Activated T-cell treated with anti-CD3 and anti-CD28 coated beads for 24 hours (primary cell): ENCODE measurements around the gene CFTR.
"Not testable (repeated sequence)": the region's sequence is repeated elsewhere in the genome, so short reads cannot be mapped to it uniquely, and the experiment has no call there.

Experiments
- DNase-seq: peaks from one replicate; pipeline ENCODE4 v3.0.0-alpha.2; 2020; ENCODE audit warnings: low read depth

Gene CFTR

GRCh38 chr7:117479225-117480054 is at the start of gene CFTR:
Gene CFTR, plus strand, starts transcription at chr7:117480025. Its CDS starts 70 bp downstream, at chr7:117480095.
- no peak for DNase-seq

GRCh38 chr7:117435475-117436043 is 44.3 kb upstream of the CFTR start:
- no peak for DNase-seq

GRCh38 chr7:117444646-117445045 is 35.2 kb upstream of the CFTR start:
- no peak for DNase-seq

GRCh38 chr7:117445206-117445605 is 34.6 kb upstream of the CFTR start:
- no peak for DNase-seq

- no peak for DNase-seq
Observed at GRCh38 chr7:117446220-117446815, 33.5 kb upstream of the CFTR start.

- DNase-seq: no peak
Observed at GRCh38 chr7:117448655-117449054, 31.2 kb upstream of the CFTR start.

- DNase-seq: no peak
Observed at GRCh38 chr7:117458977-117459583, 20.7 kb upstream of the CFTR start.

GRCh38 chr7:117459735-117460134 is 20.1 kb upstream of the CFTR start:
- DNase-seq: no peak

GRCh38 chr7:117460815-117461214 is 19.0 kb upstream of the CFTR start:
- DNase-seq: not testable (repeated sequence)

- no peak for DNase-seq
Observed at GRCh38 chr7:117468174-117468573, 11.7 kb upstream of the CFTR start.

GRCh38 chr7:117470777-117471176 is 9.0 kb upstream of the CFTR start:
- DNase-seq: no peak

- no peak for DNase-seq
Observed at GRCh38 chr7:117472335-117472734, 7.5 kb upstream of the CFTR start.

GRCh38 chr7:117476557-117477215 is 3.1 kb upstream of the CFTR start:
- DNase-seq: no peak

- no peak for DNase-seq
Observed at GRCh38 chr7:117478836-117479224, 995 bp upstream of the CFTR start.

GRCh38 chr7:117480055-117480362 is 184 bp downstream of the CFTR start:
- no peak for DNase-seq

- no peak for DNase-seq
Observed at GRCh38 chr7:117480978-117481377, 1.2 kb downstream of the CFTR start.

GRCh38 chr7:117485118-117485620 is 5.3 kb downstream of the CFTR start:
- no peak for DNase-seq

- DNase-seq: no peak
Observed at GRCh38 chr7:117489016-117489415, 9.2 kb downstream of the CFTR start.

- no peak for DNase-seq
Observed at GRCh38 chr7:117489430-117489829, 9.6 kb downstream of the CFTR start.

GRCh38 chr7:117489911-117490310 is 10.1 kb downstream of the CFTR start:
- no peak for DNase-seq

- no peak for DNase-seq
Observed at GRCh38 chr7:117492649-117493048, 12.8 kb downstream of the CFTR start.

GRCh38 chr7:117493460-117493859 is 13.6 kb downstream of the CFTR start:
- no peak for DNase-seq
